Activated T-cell treated with anti-CD3 and anti-CD28 coated beads for 1 hour (primary cell): ENCODE data around the gene KRTAP4-11.
"Not testable (repeated sequence)": the region's sequence is repeated elsewhere in the genome, so short reads cannot be mapped to it uniquely, and the experiment has no call there.

ENCODE experiments used
- DNase-seq: peaks from one replicate; pipeline ENCODE4 v3.0.0-alpha.2; 2020; ENCODE audit warnings: low read depth

The KRTAP4-11 gene

GRCh38 chr17:41123991-41124371 lies 5.8 kb upstream of the KRTAP4-11 start, which contains the start of gene KRTAP4-12:
Gene KRTAP4-12, minus strand, starts transcription at chr17:41124182. Its CDS starts 60 bp downstream, at chr17:41124122.
- DNase-seq: not testable (repeated sequence)

GRCh38 chr17:41123292-41123990 lies 5.3 kb upstream of the KRTAP4-11 start:
- DNase-seq: not testable (repeated sequence)

GRCh38 chr17:41121742-41122141 lies 3.6 kb upstream of the KRTAP4-11 start:
- no peak for DNase-seq

GRCh38 chr17:41119696-41120690 lies 1.8 kb upstream of the KRTAP4-11 start:
- not testable (repeated sequence) for DNase-seq

- DNase-seq: no peak
These were observed 548 bp upstream of the KRTAP4-11 start for GRCh38 chr17:41118721-41119120.

- DNase-seq: no peak
These were observed 1.9 kb downstream of the KRTAP4-11 start for GRCh38 chr17:41116297-41116696.

GRCh38 chr17:41111151-41111885 lies 6.9 kb downstream of the KRTAP4-11 start:
- DNase-seq: no peak

- DNase-seq: not testable (repeated sequence)
These were observed 9.3 kb downstream of the KRTAP4-11 start for GRCh38 chr17:41108728-41109386.

GRCh38 chr17:41107941-41108450 lies 10.2 kb downstream of the KRTAP4-11 start:
- DNase-seq: no peak

- not testable (repeated sequence) for DNase-seq
These were observed 12.8 kb downstream of the KRTAP4-11 start, which contains the start of gene KRTAP4-9 for GRCh38 chr17:41105347-41105746. Gene KRTAP4-9, plus strand, starts transcription at chr17:41105389. Its CDS starts 0 bp downstream, at chr17:41105389.

GRCh38 chr17:41104386-41105038 lies 13.7 kb downstream of the KRTAP4-11 start:
- DNase-seq: not testable (repeated sequence)

GRCh38 chr17:41103896-41104295 lies 14.3 kb downstream of the KRTAP4-11 start:
- DNase-seq: no peak

- DNase-seq: no peak
These were observed 16.4 kb downstream of the KRTAP4-11 start, which contains the start of gene KRTAP4-16 for GRCh38 chr17:41101586-41102259. Gene KRTAP4-16, minus strand, starts transcription at chr17:41102209. Its CDS starts 0 bp downstream, at chr17:41102209.

- DNase-seq: not testable (repeated sequence)
These were observed 18.3 kb downstream of the KRTAP4-11 start for GRCh38 chr17:41099682-41100480.

GRCh38 chr17:41098481-41098880 lies 19.7 kb downstream of the KRTAP4-11 start:
- DNase-seq: no peak

- no peak for DNase-seq
These were observed 20.1 kb downstream of the KRTAP4-11 start, which contains the start of gene KRTAP4-8 for GRCh38 chr17:41098042-41098441. Gene KRTAP4-8, minus strand, starts transcription at chr17:41098142. Its CDS starts 58 bp downstream, at chr17:41098084.

GRCh38 chr17:41096055-41096454 lies 22.1 kb downstream of the KRTAP4-11 start:
- DNase-seq: no peak

GRCh38 chr17:41088760-41089352 lies 29.3 kb downstream of the KRTAP4-11 start:
- DNase-seq: not testable (repeated sequence)
